Uterus (tissue), 4 donors: ENCODE data around the gene RANBP9. TPM values are rescaled to one million over a fixed set of nuclear protein-coding genes. Genes with fewer than 3 reads are reported as not detected.

Source experiments
- DNase-seq, 2 donors: peaks; one replicate each; pipeline ENCODE4 v3.0.0-alpha.2; 2019 to 2020
- H3K27ac ChIP-seq, 2 donors: fragments of 200-600 bp; sonication (generic); 1 replicate in 1 of 2; 2 replicates in 1 of 2; pipeline ENCODE4 v1.5.1; 2016 to 2018
- H3K27me3 ChIP-seq, 2 donors: fragments of 200-600 bp; sonication (generic); one replicate each; pipeline ENCODE4 v1.5.1; 2018 to 2019; ENCODE audit warnings: control low read depth in 1 of 2
- H3K36me3 ChIP-seq, 2 donors: fragments of 200-600 bp; sonication (generic); one replicate each; pipeline ENCODE4 v1.5.1; 2019; ENCODE audit warnings: control low read depth in 1 of 2
- H3K4me1 ChIP-seq, 2 donors: fragments of 200-600 bp; sonication (generic); one replicate each; pipeline ENCODE4 v1.5.1; 2018 to 2019; ENCODE audit warnings: control low read depth in 1 of 2
- H3K4me3 ChIP-seq, 2 donors: fragments of 200-600 bp; sonication (generic); 1 replicate in 1 of 2; 2 replicates in 1 of 2; pipeline ENCODE4 v1.5.1; 2018 to 2019; ENCODE audit warnings: mild to moderate bottlenecking in 1 of 2
- H3K9me3 ChIP-seq, 2 donors: fragments of 200-600 bp; sonication (generic); one replicate each; pipeline ENCODE4 v1.5.1; 2019; ENCODE audit warnings: control low read depth in 1 of 2
- CTCF ChIP-seq, 4 experiments: fragments of 200-600 bp in 2 of 4; fragments of 450-650 bp in 2 of 4; sonication (generic) in 2 of 4; IDR thresholded peaks; one replicate each; pipeline ENCODE4 v1.5.1; 2016 to 2019; ENCODE audit warnings: antibody characterized with exemption in 4 of 4, mild to moderate bottlenecking in 2 of 4, moderate library complexity in 1 of 4
- POLR2A ChIP-seq, 2 donors: fragments of 450-650 bp; IDR thresholded peaks; one replicate each; pipeline ENCODE4 v1.6.1; 2016; ENCODE audit warnings: antibody characterized with exemption in 2 of 2, mild to moderate bottlenecking in 1 of 2, moderate library complexity in 1 of 2
- intact Hi-C: fragments of 100-400 bp; cut with DNase I; formaldehyde crosslinking; loops from one replicate; pipeline ENCODE4 v1.15.1; 2023; ENCODE audit warnings: low total_unique reads
- total RNA-seq, 4 donors: library from RNA; depleted of rRNA in 3 of 4; stranded (reverse); fragments of >200 nt in 3 of 4; gene quantifications; one replicate each; pipeline versions ENCODE4 v1.1.0 to v1.2.4, GENCODE V29; 2014 to 2023
- donor health status: DM: yes; HTN: yes; CAD: no.

RANBP9 gene
- total RNA-seq, 4 donors from 2014 or later = 22.6 to 49.0 (median 40.9) TPM

GRCh38 chr6:13575377-13575775, 136.3 kb downstream of the RANBP9 start:
- Histone ChIP-seq H3K4me1 (no peaks in the 10 kb centered on the region), H3K4me3 (peak overlapping the region; percentile 62 to 65), H3K27me3 (no peaks in the 10 kb centered on the region), H3K27ac (peak overlapping the region; percentile 88 to 94), H3K36me3 (no peaks in the 10 kb centered on the region), H3K9me3 (no peaks in the 10 kb centered on the region)
- intact Hi-C loops = no loop called here
- TF ChIP-seq POLR2A (IDR thresholded peaks at IDR 0.05) = no peak
- TF ChIP-seq CTCF (IDR thresholded peaks at IDR 0.05) = peak in 3 of 4 experiments; percentile 58 to 63 (median 62)
- no peak for DNase-seq

- Histone ChIP-seq H3K4me3 (peak within 1 kb of the TSS; percentile 62 to 65), H3K36me3 (no peaks in the 10 kb centered on the region), H3K4me1 (no peaks in the 10 kb centered on the region), H3K27ac (peak within 1 kb of the TSS; percentile 88 to 94), H3K27me3 (no peaks in the 10 kb centered on the region), H3K9me3 (no peaks in the 10 kb centered on the region)
- peak; percentile 68 for DNase-seq
- intact Hi-C loops = no loop called here
- TF ChIP-seq POLR2A (IDR thresholded peaks at IDR 0.05) = peak; percentile 52 to 84
- peak in 1 of 4 experiments; percentile 46 for TF ChIP-seq CTCF (IDR thresholded peaks at IDR 0.05)
Measured at GRCh38 chr6:13574571-13575376, 136.9 kb downstream of the RANBP9 start, which contains the start of gene SIRT5. SIRT5 (plus strand) TSS chr6:13574601; CDS start chr6:13584111, 9,510 bp downstream.

- peak overlapping the region; percentile 88 to 94 for H3K27ac ChIP-seq
- H3K4me3 ChIP-seq = peak overlapping the region; percentile 62 to 65
- H3K9me3 ChIP-seq = no peaks in the 10 kb centered on the region
- peak; percentile 86 to 92 for DNase-seq
- intact Hi-C loops = no loop called here
- peak; percentile 50 to 81 (median 68) for TF ChIP-seq CTCF (IDR thresholded peaks at IDR 0.05)
- no peak for TF ChIP-seq POLR2A (IDR thresholded peaks at IDR 0.05)
- H3K4me1 ChIP-seq = no peaks in the 10 kb centered on the region
- H3K36me3 ChIP-seq = no peaks in the 10 kb centered on the region
- H3K27me3 ChIP-seq = no peaks in the 10 kb centered on the region
Measured at GRCh38 chr6:13574149-13574570, 137.5 kb downstream of the RANBP9 start.

- Histone ChIP-seq H3K27ac (peak overlapping the region; percentile 88 to 94), H3K9me3 (no peaks in the 10 kb centered on the region), H3K36me3 (no peaks in the 10 kb centered on the region), H3K4me1 (no peaks in the 10 kb centered on the region), H3K27me3 (no peaks in the 10 kb centered on the region), H3K4me3 (peak overlapping the region; percentile 62 to 65)
- TF ChIP-seq CTCF (IDR thresholded peaks at IDR 0.05) (no peak), POLR2A (IDR thresholded peaks at IDR 0.05) (no peak)
- peak; percentile 28 for DNase-seq
- intact Hi-C loops = no loop called here
Measured at GRCh38 chr6:13573669-13574110, 137.9 kb downstream of the RANBP9 start.
